ENCODE measurements around the gene TSPOAP1. TPM values are rescaled to one million over a fixed set of nuclear protein-coding genes. Genes with fewer than 3 reads are reported as not detected.

Gene TSPOAP1
- total and polyA plus RNA-seq, 10 of the 15 experiments (the other 5 are each of a cell fraction or from before 2014, with no cell fraction given): 0.58 to 16.4 (median 4.2) TPM; not detected in 1

GRCh38 chr17:58337600-58338453 is 9.2 kb upstream of the TSPOAP1 start (continued):
- TF ChIP-seq HDAC6 (IDR thresholded peaks at IDR 0.05; ENCODE audit: unreplicated experiment) (no peak), NFIC (IDR thresholded peaks at IDR 0.05; ENCODE audit: low read depth, low read length) (no peak), CREM (IDR thresholded peaks at IDR 0.05; ENCODE audit: low read depth) (peak; percentile 95), ZSCAN29 (IDR thresholded peaks at IDR 0.05) (0 out of 2 replicates have a peak, but pooled peaks have one; percentile 2), ZNF687 (IDR thresholded peaks at IDR 0.05) (peak; percentile 61), MLLT1 (IDR thresholded peaks at IDR 0.05) (peak; percentile 89), WRNIP1 (IDR thresholded peaks at IDR 0.05; ENCODE audit: borderline replicate concordance, low read depth, low read length) (no peak), SREBF1 (IDR thresholded peaks at IDR 0.05; ENCODE audit: low read length) (peak; percentile 54; the same call in 1 of the 2 replicates), CEBPB (IDR thresholded peaks at IDR 0.05; ENCODE audit: borderline replicate concordance in 1 of 2, low read depth in 2 of 2, low read length in 2 of 2) (no peak), BCL3 (IDR thresholded peaks at IDR 0.05; ENCODE audit: borderline replicate concordance, insufficient read depth, low read depth, low read length, poor library complexity, severe bottlenecking) (peak; percentile 91), NFYB (IDR thresholded peaks at IDR 0.05; ENCODE audit: insufficient read depth, low read depth, low read length) (peak; percentile 87), MTA2 (IDR thresholded peaks at IDR 0.05; ENCODE audit: low read depth) (peak; percentile 91), RB1 (IDR thresholded peaks at IDR 0.05; ENCODE audit: borderline replicate concordance) (0 out of 2 replicates have a peak, but pooled peaks have one; percentile 52), ZNF24 (IDR thresholded peaks at IDR 0.05) (peak; percentile 7; the same call in 1 of the 2 replicates), RELB (IDR thresholded peaks at IDR 0.05; ENCODE audit: low read depth) (peak; percentile 68), ZNF207 (IDR thresholded peaks at IDR 0.05; ENCODE audit: borderline replicate concordance) (peak; percentile 66; the same call in 1 of the 2 replicates), IRF3 (IDR thresholded peaks at IDR 0.05) (peak; percentile 29; the same call in 1 of the 2 replicates)

Data from GM12878 (cell line).